Smooth muscle cell (in vitro differentiated cells): ENCODE results near the gene BRSK1. TPM values are rescaled to one million over a fixed set of nuclear protein-coding genes. Genes with fewer than 3 reads are reported as not detected.

Experiments
- DNase-seq: peaks from one replicate; lab custom pipeline; 2025; ENCODE audit not compliant: unreplicated experiment; lab: John Stamatoyannopoulos, UW
- H2AFZ ChIP-seq: fragments of 200-600 bp; sonication (generic); 2 replicates; pipeline ENCODE4 v1.6.0; 2016; ENCODE audit warnings: antibody characterized with exemption, low read depth, mild to moderate bottlenecking
- H3F3A ChIP-seq: fragments of 200-600 bp; sonication (generic); 2 replicates; pipeline ENCODE4 v1.6.0; 2017; ENCODE audit warnings: antibody characterized with exemption, low read depth
- H3K27ac ChIP-seq: fragments of 200-600 bp; sonication (generic); 2 replicates; pipeline ENCODE4 v1.5.1; 2016; ENCODE audit warnings: low read depth, mild to moderate bottlenecking
- H3K27me3 ChIP-seq: fragments of 200-600 bp; sonication (generic); 2 replicates; pipeline ENCODE4 v1.6.1; 2016; ENCODE audit warnings: low read depth, mild to moderate bottlenecking
- H3K36me3 ChIP-seq: fragments of 200-600 bp; sonication (generic); 2 replicates; pipeline ENCODE4 v1.5.1; 2016; ENCODE audit warnings: low read depth
- H3K4me1 ChIP-seq: fragments of 200-600 bp; sonication (generic); 2 replicates; pipeline ENCODE4 v1.5.1; 2016; ENCODE audit warnings: low read depth
- H3K4me2 ChIP-seq: fragments of 200-600 bp; sonication (generic); 2 replicates; pipeline ENCODE4 v1.6.0; 2016; ENCODE audit warnings: mild to moderate bottlenecking
- H3K4me3 ChIP-seq: fragments of 200-600 bp; sonication (generic); 2 replicates; pipeline ENCODE4 v1.5.1; 2016; ENCODE audit warnings: mild to moderate bottlenecking
- H3K79me2 ChIP-seq: fragments of 200-600 bp; sonication (generic); 2 replicates; pipeline ENCODE4 v1.6.0; 2016; ENCODE audit warnings: low read depth, mild to moderate bottlenecking
- H3K9ac ChIP-seq: fragments of 200-600 bp; sonication (generic); 2 replicates; pipeline ENCODE4 v1.6.0; 2016; ENCODE audit warnings: low read depth
- H3K9me3 ChIP-seq: fragments of 200-600 bp; sonication (generic); replicated peaks from 2 replicates; pipeline ENCODE4 v1.5.1; 2016; ENCODE audit warnings: low read depth
- H4K20me1 ChIP-seq: fragments of 200-600 bp; sonication (generic); 2 replicates; pipeline ENCODE4 v1.6.0; 2016; ENCODE audit warnings: low read depth
- WGBS: methylation state at CpG from one replicate; pipeline ENCODE4 v1.1.7; 2016; ENCODE audit warnings: low lambda C conversion rate; 5-methylcytosine and 5-hydroxymethylcytosine counted together
- polyA plus RNA-seq: library from polyadenylated mRNA; unstranded; fragments of >200 nt; fragmentation: Nextera tagmentation; extraction: Ambion mirVana; gene quantifications from 2 replicates; pipeline ENCODE4 v1.2.1, GENCODE V29; 2016
- total RNA-seq: library from RNA; depleted of rRNA; stranded (reverse); fragments of >200 nt; gene quantifications from 2 replicates; pipeline ENCODE4 v1.2.3, GENCODE V29; 2014
- TF ChIP-seq, protein P1 (sequence below): fragments of 200-600 bp; sonication (generic); IDR thresholded peaks from 2 replicates; pipeline ENCODE4 v1.5.1; 2017; ENCODE audit warnings: borderline replicate concordance, mild to moderate bottlenecking, antibody characterized with exemption; ENCODE audit not compliant: insufficient read depth, poor library complexity, severe bottlenecking

BRSK1 gene
- total and polyA plus RNA-seq, 2 experiments from 2014 or later: 3.0 to 5.0 TPM

GRCh38 chr19:55353803-55354697, 70.3 kb downstream of the BRSK1 start:
- H3K9ac ChIP-seq: no peak overlapping the region
- H3K79me2 ChIP-seq: no peaks in the 10 kb centered on the region
- H4K20me1 ChIP-seq: no peaks in the 10 kb centered on the region
- H3K27ac ChIP-seq: no peak overlapping the region
- H3F3A ChIP-seq: no peaks in the 10 kb centered on the region
- peaks cover 20% of the 10 kb centered on the region for H3K27me3 ChIP-seq
- H3K4me2 ChIP-seq: peak overlapping the region; percentile 91
- H3K4me1 ChIP-seq: no peaks in the 10 kb centered on the region
- no peaks in the 10 kb centered on the region for H3K9me3 ChIP-seq
- no peaks in the 10 kb centered on the region for H3K36me3 ChIP-seq
- DNase-seq: peak; percentile 71
- no peak overlapping the region for H2AFZ ChIP-seq
- H3K4me3 ChIP-seq: peak overlapping the region; percentile 56
- WGBS: 3% methylated on average over 43 of the region's 72 CpGs
- TF ChIP-seq, protein P1, sequence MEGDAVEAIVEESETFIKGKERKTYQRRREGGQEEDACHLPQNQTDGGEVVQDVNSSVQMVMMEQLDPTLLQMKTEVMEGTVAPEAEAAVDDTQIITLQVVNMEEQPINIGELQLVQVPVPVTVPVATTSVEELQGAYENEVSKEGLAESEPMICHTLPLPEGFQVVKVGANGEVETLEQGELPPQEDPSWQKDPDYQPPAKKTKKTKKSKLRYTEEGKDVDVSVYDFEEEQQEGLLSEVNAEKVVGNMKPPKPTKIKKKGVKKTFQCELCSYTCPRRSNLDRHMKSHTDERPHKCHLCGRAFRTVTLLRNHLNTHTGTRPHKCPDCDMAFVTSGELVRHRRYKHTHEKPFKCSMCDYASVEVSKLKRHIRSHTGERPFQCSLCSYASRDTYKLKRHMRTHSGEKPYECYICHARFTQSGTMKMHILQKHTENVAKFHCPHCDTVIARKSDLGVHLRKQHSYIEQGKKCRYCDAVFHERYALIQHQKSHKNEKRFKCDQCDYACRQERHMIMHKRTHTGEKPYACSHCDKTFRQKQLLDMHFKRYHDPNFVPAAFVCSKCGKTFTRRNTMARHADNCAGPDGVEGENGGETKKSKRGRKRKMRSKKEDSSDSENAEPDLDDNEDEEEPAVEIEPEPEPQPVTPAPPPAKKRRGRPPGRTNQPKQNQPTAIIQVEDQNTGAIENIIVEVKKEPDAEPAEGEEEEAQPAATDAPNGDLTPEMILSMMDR: no peak

GRCh38 chr19:55354698-55355212, 71.0 kb downstream of the BRSK1 start, which contains the start of gene COX6B2:
TSS of gene COX6B2 (minus strand) at chr19:55354719. CDS start at chr19:55354521, 198 bp downstream.
- Histone ChIP-seq H2AFZ (no peak within 1 kb of the TSS), H4K20me1 (no peaks in the 10 kb centered on the region), H3K4me2 (peak within 1 kb of the TSS; percentile 91), H3K36me3 (no peaks in the 10 kb centered on the region), H3K4me3 (peak within 1 kb of the TSS; percentile 56), H3K4me1 (no peaks in the 10 kb centered on the region), H3K27me3 (peaks cover 20% of the 10 kb centered on the region), H3K9me3 (no peaks in the 10 kb centered on the region), H3K79me2 (no peaks in the 10 kb centered on the region), H3K27ac (no peak within 1 kb of the TSS), H3K9ac (no peak within 1 kb of the TSS), H3F3A (no peaks in the 10 kb centered on the region)
- no peak for DNase-seq
- TF ChIP-seq, protein P1: no peak
- WGBS: 3% methylated on average over 12 of the region's 43 CpGs

GRCh38 chr19:55355213-55355821, 71.5 kb downstream of the BRSK1 start:
- Histone ChIP-seq H3K9ac (no peak overlapping the region), H3K36me3 (no peaks in the 10 kb centered on the region), H3K9me3 (no peaks in the 10 kb centered on the region), H2AFZ (no peak overlapping the region), H3K4me1 (no peaks in the 10 kb centered on the region), H3K27ac (no peak overlapping the region), H3K27me3 (peaks cover 20% of the 10 kb centered on the region), H3K79me2 (no peaks in the 10 kb centered on the region), H4K20me1 (no peaks in the 10 kb centered on the region), H3K4me3 (no peak overlapping the region), H3K4me2 (no peak overlapping the region), H3F3A (no peaks in the 10 kb centered on the region)
- no peak for DNase-seq
- WGBS: 40% methylated on average over 13 of the region's 13 CpGs
- TF ChIP-seq, protein P1: no peak
